ENCODE measurements around the gene PTK6. TPM values are rescaled to one million over a fixed set of nuclear protein-coding genes. Genes with fewer than 3 reads are reported as not detected.

PTK6 gene
- total RNA-seq, 1 experiment from 2014 or later = 6.7 TPM

GRCh38 chr20:63549019-63549418 lies 11.8 kb upstream of the PTK6 start:
- Histone ChIP-seq H4K20me1 (ENCODE audit: insufficient read depth) (no peaks in the 10 kb centered on the region), H3K27ac (ENCODE audit: low read depth, low read length) (no peak overlapping the region), H3K27me3 (ENCODE audit: insufficient read depth, low read length) (no peaks in the 10 kb centered on the region), H3K4me1 (ENCODE audit: control insufficient read depth in 1 of 2, insufficient read depth in 2 of 2, low read length in 2 of 2) (peaks cover 29 to 47% of the 10 kb centered on the region in 2 experiments), H2AFZ (ENCODE audit: low read depth, low read length, poor library complexity, severe bottlenecking) (no peak overlapping the region), H3K9me3 (ENCODE audit: control insufficient read depth in 1 of 2, insufficient read depth in 1 of 2, low read depth in 1 of 2, low read length in 2 of 2) (no peaks in the 10 kb centered on the region), H3K4me2 (ENCODE audit: low read length) (no peak overlapping the region), H3K9me2 (ENCODE audit: insufficient read depth) (no peaks in the 10 kb centered on the region), H3K9ac (ENCODE audit: low read length) (no peak overlapping the region), H3K36me3 (ENCODE audit: control insufficient read depth in 1 of 2, insufficient read depth in 2 of 2, low read length in 2 of 2) (no peaks in the 10 kb centered on the region), H3K4me3 (replicated peaks in 1 of 2; ENCODE audit: low read depth in 1 of 2, low read length in 2 of 2) (no peak overlapping the region), H3K79me2 (ENCODE audit: insufficient read depth, low read length) (no peaks in the 10 kb centered on the region)
- ChIA-PET POLR2A (no interaction called here), RAD21 (ENCODE audit: low non-redundant PET in 1 of 2, low total read pairs in 2 of 2, uncharacterized antibody in 2 of 2, unreplicated experiment in 2 of 2) (no interaction called here), CTCF (no interaction called here)
- ATAC-seq = no peak
- TF ChIP-seq JUND (IDR thresholded peaks at IDR 0.05) = no peak
- TF ChIP-seq CTCF (IDR thresholded peaks at IDR 0.05 in 2 of 3, conservative IDR thresholded peaks at IDR 0.05 in 1 of 3; ENCODE audit: borderline replicate concordance in 1 of 3, insufficient read depth in 1 of 3, low read depth in 2 of 3, low read length in 2 of 3) = no peak
- no TSS peak for BruUV-seq (replicated peaks)
- intact Hi-C loops (cut with micrococcal nuclease) = no loop called here
- DNase-seq (ENCODE audit: low read depth, low spot score) = no peak

DNA sequence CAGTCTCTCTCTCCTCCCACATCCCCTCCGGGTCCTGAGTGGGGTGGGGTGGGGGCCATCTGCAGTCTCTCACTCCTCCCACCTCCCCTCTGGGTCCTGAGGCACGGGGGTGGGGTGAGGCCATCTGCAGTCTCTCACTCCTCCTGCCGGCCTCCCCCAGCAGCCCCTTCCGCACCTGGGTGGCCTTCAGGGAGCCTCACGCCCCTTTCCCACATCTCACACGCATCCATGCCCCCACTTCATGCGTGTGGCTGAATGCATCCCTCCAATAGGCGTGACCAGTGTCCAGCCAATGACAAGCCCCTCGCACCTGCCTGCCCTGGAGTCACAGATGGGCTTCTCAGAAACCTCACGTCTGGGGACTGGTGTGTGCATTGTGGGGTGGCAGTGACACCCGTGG lies 11.4 kb upstream of the PTK6 start:
- no TSS peak for BruUV-seq (replicated peaks)
- no peak overlapping the region for H3K4me2 ChIP-seq (ENCODE audit: low read length)
- RAD21 ChIA-PET (ENCODE audit: low non-redundant PET in 1 of 2, low total read pairs in 2 of 2, uncharacterized antibody in 2 of 2, unreplicated experiment in 2 of 2) = no interaction called here
- no peaks in the 10 kb centered on the region for H3K79me2 ChIP-seq (ENCODE audit: insufficient read depth, low read length)
- peaks cover 33 to 47% of the 10 kb centered on the region in 2 experiments for H3K4me1 ChIP-seq (ENCODE audit: control insufficient read depth in 1 of 2, insufficient read depth in 2 of 2, low read length in 2 of 2)
- H3K9me2 ChIP-seq (ENCODE audit: insufficient read depth) = no peaks in the 10 kb centered on the region
- H4K20me1 ChIP-seq (ENCODE audit: insufficient read depth) = no peaks in the 10 kb centered on the region
- H3K4me3 ChIP-seq (replicated peaks in 1 of 2; ENCODE audit: low read depth in 1 of 2, low read length in 2 of 2) = no peak overlapping the region
- H2AFZ ChIP-seq (ENCODE audit: low read depth, low read length, poor library complexity, severe bottlenecking) = no peak overlapping the region
- no peak overlapping the region for H3K27ac ChIP-seq (ENCODE audit: low read depth, low read length)
- CTCF ChIA-PET = no interaction called here
- no peaks in the 10 kb centered on the region for H3K36me3 ChIP-seq (ENCODE audit: control insufficient read depth in 1 of 2, insufficient read depth in 2 of 2, low read length in 2 of 2)
- no peaks in the 10 kb centered on the region for H3K27me3 ChIP-seq (ENCODE audit: insufficient read depth, low read length)
- intact Hi-C loops (cut with micrococcal nuclease) = no loop called here
- POLR2A ChIA-PET = no interaction called here
- H3K9me3 ChIP-seq (ENCODE audit: control insufficient read depth in 1 of 2, insufficient read depth in 1 of 2, low read depth in 1 of 2, low read length in 2 of 2) = no peaks in the 10 kb centered on the region
- H3K9ac ChIP-seq (ENCODE audit: low read length) = no peak overlapping the region
- DNase-seq (ENCODE audit: low read depth, low spot score) (no peak), ATAC-seq (no peak)
- TF ChIP-seq, protein P1, sequence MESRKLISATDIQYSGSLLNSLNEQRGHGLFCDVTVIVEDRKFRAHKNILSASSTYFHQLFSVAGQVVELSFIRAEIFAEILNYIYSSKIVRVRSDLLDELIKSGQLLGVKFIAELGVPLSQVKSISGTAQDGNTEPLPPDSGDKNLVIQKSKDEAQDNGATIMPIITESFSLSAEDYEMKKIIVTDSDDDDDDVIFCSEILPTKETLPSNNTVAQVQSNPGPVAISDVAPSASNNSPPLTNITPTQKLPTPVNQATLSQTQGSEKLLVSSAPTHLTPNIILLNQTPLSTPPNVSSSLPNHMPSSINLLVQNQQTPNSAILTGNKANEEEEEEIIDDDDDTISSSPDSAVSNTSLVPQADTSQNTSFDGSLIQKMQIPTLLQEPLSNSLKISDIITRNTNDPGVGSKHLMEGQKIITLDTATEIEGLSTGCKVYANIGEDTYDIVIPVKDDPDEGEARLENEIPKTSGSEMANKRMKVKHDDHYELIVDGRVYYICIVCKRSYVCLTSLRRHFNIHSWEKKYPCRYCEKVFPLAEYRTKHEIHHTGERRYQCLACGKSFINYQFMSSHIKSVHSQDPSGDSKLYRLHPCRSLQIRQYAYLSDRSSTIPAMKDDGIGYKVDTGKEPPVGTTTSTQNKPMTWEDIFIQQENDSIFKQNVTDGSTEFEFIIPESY (IDR thresholded peaks at IDR 0.05; ENCODE audit: extremely low read depth, insufficient replicate concordance, low read length) = no peak
- no peak for TF ChIP-seq MAX (IDR thresholded peaks at IDR 0.05)
- no peak for TF ChIP-seq FOSL1 (IDR thresholded peaks at IDR 0.05; ENCODE audit: low read depth)
- TF ChIP-seq SP1 (IDR thresholded peaks at IDR 0.05; ENCODE audit: low read depth) = no peak
- no peak for TF ChIP-seq EZH2phosphoT487 (IDR thresholded peaks at IDR 0.05; ENCODE audit: borderline replicate concordance)
- TF ChIP-seq CBX3 (IDR thresholded peaks at IDR 0.05; ENCODE audit: low read depth) = no peak
- TF ChIP-seq ZFX (IDR thresholded peaks at IDR 0.05) = no peak
- no peak for TF ChIP-seq REST (IDR thresholded peaks at IDR 0.05; ENCODE audit: low read depth)
- TF ChIP-seq RAD21 (IDR thresholded peaks at IDR 0.05; ENCODE audit: low read depth) = no peak
- TF ChIP-seq SRF (IDR thresholded peaks at IDR 0.05; ENCODE audit: low read depth) = no peak
- TF ChIP-seq ZNF274 (IDR thresholded peaks at IDR 0.05; ENCODE audit: low read depth, low read length) = no peak
- TF ChIP-seq JUND (IDR thresholded peaks at IDR 0.05) = no peak
- TF ChIP-seq POLR2AphosphoS5 (IDR thresholded peaks at IDR 0.05; ENCODE audit: low read depth, low read length) = no peak

Data from HCT116 (cell line).